Naive B cell (primary cell): ENCODE data around the gene BAK1. TPM values are rescaled to one million over a fixed set of nuclear protein-coding genes. Genes with fewer than 3 reads are reported as not detected.
"Not testable (repeated sequence)": the region's sequence is repeated elsewhere in the genome, so short reads cannot be mapped to it uniquely, and the experiment has no call there.

Experiments used
- ATAC-seq, 2 donors: fragments of 150-1000 bp; cut with Tn5 transposase; 2 replicates each; pipeline ENCODE4 v1.10.0; 2021; ENCODE audit warnings: low read depth in 2 of 2, mild to moderate bottlenecking in 2 of 2, moderate library complexity in 2 of 2
- DNase-seq: peaks from one replicate; pipeline ENCODE4 v3.0.0; 2022
- H3K27ac Mint-ChIP-seq, 6 donors: one replicate each; pipeline ENCODE4 v1.8.0; 2020 to 2022; ENCODE audit warnings: mild to moderate bottlenecking in 6 of 6, mixed read lengths in 6 of 6, moderate library complexity in 5 of 6, inconsistent platforms in 2 of 6
- H3K27me3 Mint-ChIP-seq, 3 donors: one replicate each; pipeline ENCODE4 v1.8.0; 2021 to 2022; ENCODE audit warnings: mixed read lengths in 3 of 3, mild to moderate bottlenecking in 1 of 3
- H3K36me3 Mint-ChIP-seq, 2 donors: one replicate each; pipeline ENCODE4 v1.8.0; 2020 to 2022; ENCODE audit warnings: mixed read lengths in 2 of 2, inconsistent platforms in 1 of 2, mild to moderate bottlenecking in 1 of 2
- H3K4me1 Mint-ChIP-seq, 3 donors: one replicate each; pipeline ENCODE4 v1.8.0; 2020 to 2022; ENCODE audit warnings: mixed read lengths in 3 of 3, inconsistent platforms in 1 of 3, mild to moderate bottlenecking in 1 of 3, moderate library complexity in 1 of 3
- H3K4me3 Mint-ChIP-seq, 8 donors: one replicate each; pipeline ENCODE4 v1.8.0; 2020 to 2022; ENCODE audit warnings: mild to moderate bottlenecking in 8 of 8, mixed read lengths in 8 of 8, moderate library complexity in 8 of 8, inconsistent platforms in 2 of 8
- H3K9me3 Mint-ChIP-seq, 7 donors: one replicate each; pipeline ENCODE4 v1.8.0; 2020 to 2022; ENCODE audit warnings: mixed read lengths in 7 of 7, mild to moderate bottlenecking in 5 of 7, inconsistent platforms in 2 of 7, moderate library complexity in 1 of 7
- polyA plus RNA-seq, 6 donors: library from polyadenylated mRNA; unstranded; fragments of 300-500 nt; fragmentation: Illumina TruSeq; gene quantifications; one replicate each; pipeline ENCODE4 v1.2.3, GENCODE V29; 2021; ENCODE audit warnings: low read depth in 6 of 6

The BAK1 gene
- polyA plus RNA-seq, 6 donors from 2014 or later, result 11.7 to 22.6 (median 13.6) TPM

- DNase-seq (no peak), ATAC-seq (no peak)
- peak overlapping the region in 4 of 6 donors; percentile 83 to 94 (median 90) for H3K27ac Mint-ChIP-seq
- no peaks in the 10 kb centered on the region for H3K27me3 Mint-ChIP-seq
- H3K4me1 Mint-ChIP-seq, result peaks cover 24 to 38% (median 32%) of the 10 kb centered on the region in 3 donors
- H3K36me3 Mint-ChIP-seq, result no peaks in the 10 kb centered on the region
- peak overlapping the region in 5 of 8 donors; percentile 3 to 84 (median 74) for H3K4me3 Mint-ChIP-seq
- H3K9me3 Mint-ChIP-seq, result no peaks in the 10 kb centered on the region
Observed at GRCh38 chr6:33577106-33577535, 3.0 kb downstream of the BAK1 start.

GRCh38 chr6:33576668-33577067 is 3.4 kb downstream of the BAK1 start:
- Mint-ChIP-seq H3K4me1 (peaks cover 29 to 42% (median 37%) of the 10 kb centered on the region in 3 donors), H3K9me3 (no peaks in the 10 kb centered on the region), H3K4me3 (peak overlapping the region in 3 of 8 donors; percentile 47 to 75 (median 74)), H3K27ac (peak overlapping the region in 5 of 6 donors; percentile 30 to 94 (median 89)), H3K27me3 (no peaks in the 10 kb centered on the region), H3K36me3 (no peaks in the 10 kb centered on the region)
- ATAC-seq (no peak), DNase-seq (no peak)

DNA sequence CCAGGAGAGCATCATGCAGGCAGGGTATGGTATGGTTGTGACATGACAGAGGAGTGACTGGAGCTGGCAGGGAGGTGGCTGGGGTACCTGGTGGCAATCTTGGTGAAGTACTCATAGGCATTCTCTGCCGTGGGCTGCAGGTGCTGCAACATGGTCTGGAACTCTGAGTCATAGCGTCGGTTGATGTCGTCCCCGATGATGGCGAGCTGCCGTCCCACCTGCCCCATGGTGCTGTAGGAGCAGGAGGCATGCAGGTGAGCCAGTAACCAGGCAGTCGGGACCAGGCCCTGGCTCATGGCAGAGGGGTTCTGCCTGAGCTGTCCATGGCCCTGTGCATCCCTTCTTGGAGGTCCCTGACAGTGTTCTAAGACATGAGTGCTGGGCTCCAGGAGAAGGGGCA is 4.9 kb downstream of the BAK1 start:
- H3K36me3 Mint-ChIP-seq, result no peaks in the 10 kb centered on the region
- no peaks in the 10 kb centered on the region for H3K9me3 Mint-ChIP-seq
- DNase-seq (no peak), ATAC-seq (no peak)
- H3K27ac Mint-ChIP-seq, result peak overlapping the region in 2 of 6 donors; percentile 10 to 34
- peak overlapping the region in 1 of 8 donors; percentile 57 for H3K4me3 Mint-ChIP-seq
- no peaks in the 10 kb centered on the region for H3K27me3 Mint-ChIP-seq
- H3K4me1 Mint-ChIP-seq, result peaks cover 37 to 52% (median 46%) of the 10 kb centered on the region in 3 donors

DNA sequence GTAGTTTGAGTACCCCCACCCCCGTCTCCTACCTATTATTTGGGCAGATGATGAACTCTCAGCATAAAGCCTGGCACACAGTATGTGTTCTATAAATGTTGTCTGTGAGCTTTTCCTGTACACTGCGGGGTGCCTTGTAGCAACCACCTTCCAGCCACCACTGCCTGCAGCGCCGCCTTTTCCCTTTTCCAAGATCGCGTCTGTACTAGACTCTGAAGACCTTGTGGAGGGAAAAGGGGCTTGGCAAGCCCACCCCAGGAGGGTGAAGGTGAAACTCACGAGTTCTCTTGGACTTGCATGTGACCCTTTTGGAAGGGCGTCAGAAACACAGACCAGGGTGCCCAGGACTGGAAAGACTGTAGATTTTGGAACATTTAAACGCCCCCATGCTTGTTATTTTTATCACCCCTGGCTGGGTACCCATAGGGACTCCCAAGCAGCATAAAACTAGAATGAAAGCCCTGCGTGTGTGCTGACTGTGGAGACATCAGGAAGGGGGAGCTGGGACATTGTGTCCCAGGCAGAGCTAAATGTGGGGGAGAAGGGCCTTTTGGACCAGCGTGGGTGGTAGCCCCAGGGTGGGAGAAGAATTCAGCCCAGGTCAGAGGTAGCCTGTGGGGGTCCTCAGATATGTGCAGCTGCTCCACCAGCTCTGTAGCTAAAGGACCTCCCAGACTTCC is 8.3 kb downstream of the BAK1 start:
- peaks cover 20 to 30% (median 20%) of the 10 kb centered on the region in 3 donors for H3K4me1 Mint-ChIP-seq
- H3K36me3 Mint-ChIP-seq, result no peaks in the 10 kb centered on the region
- ATAC-seq, result no peak
- no peaks in the 10 kb centered on the region for H3K9me3 Mint-ChIP-seq
- H3K27ac Mint-ChIP-seq, result peak overlapping the region; percentile 99 to 100 (median 100)
- peak overlapping the region; percentile 90 to 99 (median 94) for H3K4me3 Mint-ChIP-seq
- H3K27me3 Mint-ChIP-seq, result no peaks in the 10 kb centered on the region
- no peak for DNase-seq

GRCh38 chr6:33570806-33571636 is 9.1 kb downstream of the BAK1 start:
- Mint-ChIP-seq H3K4me1 (peaks cover 20 to 28% (median 23%) of the 10 kb centered on the region in 3 donors), H3K27me3 (no peaks in the 10 kb centered on the region), H3K4me3 (peak overlapping the region; percentile 90 to 99 (median 94)), H3K36me3 (no peaks in the 10 kb centered on the region), H3K9me3 (no peaks in the 10 kb centered on the region), H3K27ac (peak overlapping the region; percentile 99 to 100 (median 100))
- ATAC-seq (peak; percentile 88), DNase-seq (peak; percentile 94)

GRCh38 chr6:33568826-33569570 is 11.1 kb downstream of the BAK1 start:
- Mint-ChIP-seq H3K9me3 (no peaks in the 10 kb centered on the region), H3K27me3 (no peaks in the 10 kb centered on the region), H3K4me3 (peak overlapping the region in 3 of 8 donors; percentile 44 to 56 (median 55)), H3K36me3 (no peaks in the 10 kb centered on the region), H3K27ac (peak overlapping the region in 5 of 6 donors; percentile 95 to 100 (median 99)), H3K4me1 (peaks cover 20 to 28% (median 23%) of the 10 kb centered on the region in 3 donors)
- no peak for DNase-seq
- ATAC-seq, result no peak

DNA sequence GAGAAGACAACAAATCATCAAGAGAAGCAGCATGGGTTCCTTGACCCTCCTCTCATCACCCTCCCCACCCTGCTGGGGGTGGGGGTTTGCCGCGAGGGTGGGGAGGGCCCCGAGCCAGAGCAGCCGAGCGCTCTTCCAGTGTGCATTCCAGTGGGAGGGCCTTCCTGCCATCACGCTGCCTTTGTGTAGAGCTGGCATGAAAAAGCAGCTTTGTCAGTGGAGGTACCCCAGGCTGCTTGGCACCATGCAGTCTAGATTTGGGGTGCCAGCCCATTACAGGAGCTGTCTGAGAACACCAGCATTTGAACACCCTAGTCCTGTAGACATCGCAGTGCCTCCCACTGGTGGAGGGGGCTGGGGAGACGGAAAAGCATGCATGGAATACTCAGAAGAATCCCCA is 12.2 kb downstream of the BAK1 start:
- Mint-ChIP-seq H3K9me3 (no peaks in the 10 kb centered on the region), H3K4me3 (peak overlapping the region in 2 of 8 donors; percentile 10 to 57), H3K27me3 (no peaks in the 10 kb centered on the region), H3K27ac (peak overlapping the region in 3 of 6 donors; percentile 42 to 86 (median 69)), H3K4me1 (peaks cover 20 to 28% (median 23%) of the 10 kb centered on the region in 3 donors), H3K36me3 (no peaks in the 10 kb centered on the region)
- DNase-seq (no peak), ATAC-seq (no peak)

GRCh38 chr6:33566182-33567084 is 13.6 kb downstream of the BAK1 start:
- Mint-ChIP-seq H3K27me3 (no peaks in the 10 kb centered on the region), H3K36me3 (no peaks in the 10 kb centered on the region), H3K27ac (peak overlapping the region; percentile 30 to 86 (median 67)), H3K4me1 (peaks cover 11 to 17% (median 15%) of the 10 kb centered on the region in 3 donors), H3K4me3 (no peak overlapping the region), H3K9me3 (no peaks in the 10 kb centered on the region)
- ATAC-seq (no peak), DNase-seq (no peak)

GRCh38 chr6:33558801-33559200 is 21.3 kb downstream of the BAK1 start:
- H3K4me3 Mint-ChIP-seq, result no peak overlapping the region
- H3K27ac Mint-ChIP-seq, result no peak overlapping the region

DNA sequence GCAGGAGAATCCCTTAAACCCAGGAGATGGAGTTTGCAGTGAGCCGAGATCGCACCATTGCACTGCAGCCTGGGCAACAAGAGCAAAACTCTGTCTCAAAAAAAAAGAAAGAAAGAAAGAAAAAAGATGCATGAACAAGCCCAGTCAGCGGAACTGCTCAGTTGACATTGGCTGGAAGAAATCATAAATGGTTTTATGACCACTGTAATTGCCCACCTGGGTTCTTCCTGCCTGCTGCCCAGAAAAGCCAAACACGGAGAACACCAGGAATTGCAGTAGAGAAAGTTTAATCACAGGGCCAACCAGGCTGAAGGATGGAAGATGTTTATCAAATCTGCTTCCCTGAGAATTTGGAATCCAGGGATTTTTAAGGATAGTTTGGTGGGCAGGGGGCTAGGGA is 22.7 kb downstream of the BAK1 start:
- peak overlapping the region in 1 of 6 donors; percentile 87 for H3K27ac Mint-ChIP-seq
- no peaks in the 10 kb centered on the region for H3K36me3 Mint-ChIP-seq

More at GRCh38 chr6:33558801-33559200, 21.3 kb downstream of the BAK1 start:
- Mint-ChIP-seq H3K9me3 (peaks cover 0 to 2% (median 0%) of the 10 kb centered on the region in 7 donors), H3K4me1 (no peaks in the 10 kb centered on the region), H3K27me3 (no peaks in the 10 kb centered on the region), H3K36me3 (no peaks in the 10 kb centered on the region)
- DNase-seq (no peak), ATAC-seq (no peak)

GRCh38 chr6:33552883-33553282 is 27.2 kb downstream of the BAK1 start:
- ATAC-seq, H3K4me3 Mint-ChIP-seq, H3K4me1 Mint-ChIP-seq, H3K27ac Mint-ChIP-seq, H3K27me3 Mint-ChIP-seq, H3K36me3 Mint-ChIP-seq, H3K9me3 Mint-ChIP-seq, DNase-seq: not testable (repeated sequence)

More for the DNA sequence above, 22.7 kb downstream of the BAK1 start:
- no peak for DNase-seq
- Mint-ChIP-seq H3K4me1 (no peaks in the 10 kb centered on the region), H3K9me3 (peaks cover 0 to 2% (median 0%) of the 10 kb centered on the region in 7 donors), H3K4me3 (peak overlapping the region in 1 of 8 donors; percentile 29), H3K27me3 (no peaks in the 10 kb centered on the region)
- no peak for ATAC-seq

GRCh38 chr6:33552252-33552651 is 27.8 kb downstream of the BAK1 start:
- Mint-ChIP-seq H3K36me3 (no peaks in the 10 kb centered on the region), H3K9me3 (no peaks in the 10 kb centered on the region)

More at GRCh38 chr6:33552252-33552651, 27.8 kb downstream of the BAK1 start:
- no peak for DNase-seq
- no peak for ATAC-seq
- Mint-ChIP-seq H3K27ac (no peak overlapping the region), H3K4me1 (peaks cover 3 to 12% (median 6%) of the 10 kb centered on the region in 3 donors), H3K27me3 (no peaks in the 10 kb centered on the region), H3K4me3 (no peak overlapping the region)
